HepG2 (cell line): Measurements from ENCODE around the gene CCSER2. TPM values are rescaled to one million over a fixed set of nuclear protein-coding genes. Genes with fewer than 3 reads are reported as not detected.

Experiments
- ATAC-seq: fragments of 200-7000 bp; cut with Tn5 transposase; 3 replicates; pipeline ENCODE4 v1.9.1; 2020; ENCODE audit warnings: mild to moderate bottlenecking, moderate library complexity
- BruUV-seq: library from RNA; stranded (reverse); fragments of 400-500 nt; replicated peaks from 2 replicates; lab custom pipeline; 2021; lab: Mats Ljungman, UMichigan
- CTCF ChIA-PET: fragments of 300-600 bp; formaldehyde crosslinking; extraction: SDS; loops from one replicate; lab custom pipeline; 2021; ENCODE audit warnings: low total read pairs, inconsistent platforms, low intra/inter-chr PET ratio; lab: Yijun Ruan, JAX
- POLR2A ChIA-PET: fragments of 350-600 bp; sonication (Branson Sonifier 250); formaldehyde crosslinking; loops from one replicate; lab custom pipeline; 2020; ENCODE audit warnings: antibody characterized with exemption, inconsistent platforms; lab: Yijun Ruan, JAX
- DNase-seq: peaks from one replicate; pipeline ENCODE4 v3.0.0-alpha.2; 2015; ENCODE audit warnings: low spot score
- FAIRE-seq: peaks from 3 replicates; lab custom pipeline; 2011; peaks lifted over from hg19 to GRCh38; lab: Jason Lieb, UNC
- H2AFZ ChIP-seq: one replicate; pipeline ENCODE4 v1.6.1; 2011; ENCODE audit warnings: low read length, inconsistent platforms
- H3K27ac ChIP-seq: fragments of 300-600 bp; 3 replicates; pipeline ENCODE4 v1.8.0; 2011; ENCODE audit warnings: mixed run types, mild to moderate bottlenecking, mixed read lengths, low read length, inconsistent platforms; ENCODE audit not compliant: insufficient read depth; ENCODE audit errors: extremely low read length
- H3K27me3 ChIP-seq, 2 experiments: fragments of 200-600 bp in 1 of 2; 2 replicates in 1 of 2; 3 replicates in 1 of 2; pipeline versions ENCODE4 v1.6.0 to v1.8.0; 2011; ENCODE audit warnings: low read length in 2 of 2, mild to moderate bottlenecking in 2 of 2, moderate library complexity in 2 of 2, inconsistent platforms in 1 of 2; ENCODE audit not compliant: insufficient read depth in 2 of 2, control insufficient read depth in 1 of 2
- H3K36me3 ChIP-seq, 2 experiments: fragments of 200-600 bp in 1 of 2; replicated peaks in 1 of 2; 2 replicates in 1 of 2; 3 replicates in 1 of 2; pipeline versions ENCODE4 v1.5.1 to v1.8.0; 2011; ENCODE audit warnings: low read length in 2 of 2, inconsistent platforms in 1 of 2; ENCODE audit not compliant: insufficient read depth in 2 of 2, control insufficient read depth in 1 of 2
- H3K4me1 ChIP-seq: 2 replicates; pipeline ENCODE4 v1.5.1; 2012; ENCODE audit warnings: low read length, inconsistent platforms; ENCODE audit not compliant: insufficient read depth
- H3K4me2 ChIP-seq: 2 replicates; pipeline ENCODE4 v1.6.0; 2011; ENCODE audit warnings: low read depth, low read length, inconsistent platforms
- H3K4me3 ChIP-seq, 3 experiments: fragments of 200-600 bp in 1 of 3; sonication (generic), shearing (Covaris generic) in 1 of 3; replicated peaks in 1 of 3; 2 replicates each; pipeline ENCODE4 v1.5.1; 2011 to 2016; ENCODE audit warnings: low read length in 3 of 3, inconsistent platforms in 2 of 3, low read depth in 2 of 3, mild to moderate bottlenecking in 2 of 3, control low read depth in 1 of 3, mixed read lengths in 1 of 3; ENCODE audit not compliant: insufficient read depth in 1 of 3
- H3K79me2 ChIP-seq: one replicate; pipeline ENCODE4 v1.6.1; 2011; ENCODE audit warnings: low read length, inconsistent platforms; ENCODE audit not compliant: insufficient read depth
- H3K9ac ChIP-seq: 2 replicates; pipeline ENCODE4 v1.6.0; 2011; ENCODE audit warnings: mild to moderate bottlenecking, low read depth, low read length, inconsistent platforms; ENCODE audit not compliant: insufficient read depth
- H3K9me3 ChIP-seq: 2 replicates; pipeline ENCODE4 v1.5.1; 2012; ENCODE audit warnings: mild to moderate bottlenecking, low read length
- H4K20me1 ChIP-seq: 2 replicates; pipeline ENCODE4 v1.6.0; 2011; ENCODE audit warnings: inconsistent platforms, mild to moderate bottlenecking, low read length, moderate library complexity; ENCODE audit not compliant: insufficient read depth
- KDM2A ChIP-seq: sonication (generic); formaldehyde crosslinking; IDR thresholded peaks from 2 replicates; pipeline ENCODE4 v1.4.0; 2020; ENCODE audit warnings: low read depth, missing genetic modification reagents, borderline replicate concordance
- NFKB2 ChIP-seq: sonication (generic); formaldehyde crosslinking; IDR thresholded peaks from 2 replicates; pipeline ENCODE4 v1.4.0; 2020; ENCODE audit warnings: missing genetic modification reagents, borderline replicate concordance
- THYN1 ChIP-seq: sonication (generic); formaldehyde crosslinking; IDR thresholded peaks from 2 replicates; pipeline ENCODE4 v1.8.1; 2023; ENCODE audit warnings: low read depth, mild to moderate bottlenecking, moderate library complexity, missing genetic modification reagents, borderline replicate concordance
- ZC3H4 ChIP-seq: sonication (generic); formaldehyde crosslinking; IDR thresholded peaks from 2 replicates; pipeline ENCODE4 v1.4.0; 2020; ENCODE audit warnings: missing genetic modification reagents, borderline replicate concordance
- ZFY ChIP-seq: sonication (generic); formaldehyde crosslinking; IDR thresholded peaks from 2 replicates; pipeline ENCODE4 v1.4.0; 2020; ENCODE audit warnings: missing genetic modification reagents
- ZNF24 ChIP-seq: fragments of 450-650 bp; IDR thresholded peaks from 2 replicates; pipeline ENCODE4 v1.6.1; 2017; ENCODE audit warnings: antibody characterized with exemption, mild to moderate bottlenecking
- ZNF619 ChIP-seq: sonication (generic); formaldehyde crosslinking; IDR thresholded peaks from 2 replicates; pipeline ENCODE4 v1.4.0; 2020; ENCODE audit warnings: mild to moderate bottlenecking, missing genetic modification reagents
- ZNF790 ChIP-seq: sonication (generic); formaldehyde crosslinking; IDR thresholded peaks from 2 replicates; pipeline ENCODE4 v1.8.0; 2022; ENCODE audit warnings: missing genetic modification reagents, mild to moderate bottlenecking, borderline replicate concordance
- WGBS: methylation state at CpG from one replicate; pipeline ENCODE4 v1.1.6; 2017; ENCODE audit warnings: low lambda C conversion rate; 5-methylcytosine and 5-hydroxymethylcytosine counted together
- in situ Hi-C: cut with HindIII; loops from 2 replicates; pipeline ENCODE4 v1.10.0; 2017; ENCODE audit warnings: low pct_unique_long_range_greater_than_20kb; ENCODE audit not compliant: extremely low pct_ligation_motif_present
- intact Hi-C: fragments of 100-400 bp; cut with micrococcal nuclease; formaldehyde crosslinking; loops from one replicate; pipeline ENCODE4 v1.10.0; 2022; ENCODE audit not compliant: unreplicated experiment
- polyA plus RNA-seq, 8 experiments: library from polyadenylated mRNA; depleted of rRNA in 3 of 8; stranded (reverse) in 7 of 8; unstranded in 1 of 8; fragments of >200 nt; fragmentation: Illumina TruSeq in 4 of 8; extraction: Trizol in 4 of 8; gene quantifications; 2 replicates each; pipeline versions ENCODE4 v1.2.1 to v1.2.3, GENCODE V29; 2011 to 2016; ENCODE audit warnings: low read depth in 4 of 8, missing spikeins in 1 of 8, mixed read lengths in 1 of 8; ENCODE audit not compliant: insufficient read depth in 1 of 8
- total RNA-seq, 5 experiments: library from RNA; depleted of rRNA; stranded (reverse); fragments of >200 nt; fragmentation: Illumina TruSeq; extraction: Trizol; gene quantifications; 2 replicates each; pipeline ENCODE4 v1.2.3, GENCODE V29; 2016; ENCODE audit warnings: low read depth in 1 of 5
- TF ChIP-seq, protein P1 (sequence below): sonication (generic); formaldehyde crosslinking; IDR thresholded peaks from 2 replicates; pipeline ENCODE4 v1.5.0; 2020; ENCODE audit warnings: mild to moderate bottlenecking, missing genetic modification reagents, moderate library complexity
- TF ChIP-seq, protein P2 (sequence below): sonication (generic); formaldehyde crosslinking; conservative IDR thresholded peaks from 2 replicates; pipeline ENCODE4 v1.4.0; 2020; ENCODE audit warnings: mild to moderate bottlenecking, missing genetic modification reagents, moderate library complexity
- TF ChIP-seq, protein P3 (sequence below): sonication (generic); formaldehyde crosslinking; IDR thresholded peaks from 2 replicates; pipeline ENCODE4 v1.4.0; 2020; ENCODE audit warnings: mild to moderate bottlenecking, missing genetic modification reagents

Gene CCSER2
- total and polyA plus RNA-seq, 2 of the 13 experiments (the other 11 are each of a cell fraction or from before 2014, with no cell fraction given), result 13.3 to 17.2 TPM

DNA sequence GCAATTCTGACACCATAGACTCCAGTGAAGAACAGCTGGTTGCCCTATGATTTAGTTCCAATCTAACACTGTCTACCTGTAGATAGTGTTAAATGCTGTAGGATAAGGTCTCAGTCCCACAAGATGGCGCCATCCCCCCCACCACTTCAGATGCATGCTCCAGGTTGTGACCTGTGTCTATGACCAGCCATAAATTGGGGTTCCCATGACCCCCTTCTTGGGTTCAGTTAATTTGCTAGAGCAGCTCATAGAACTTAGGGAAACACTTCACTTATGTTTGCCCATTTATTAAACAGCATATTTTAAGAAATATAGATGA, 13.1 kb downstream of the CCSER2 start:
- H3K79me2 ChIP-seq, result peaks cover 38% of the 10 kb centered on the region
- TF ChIP-seq, protein P1, sequence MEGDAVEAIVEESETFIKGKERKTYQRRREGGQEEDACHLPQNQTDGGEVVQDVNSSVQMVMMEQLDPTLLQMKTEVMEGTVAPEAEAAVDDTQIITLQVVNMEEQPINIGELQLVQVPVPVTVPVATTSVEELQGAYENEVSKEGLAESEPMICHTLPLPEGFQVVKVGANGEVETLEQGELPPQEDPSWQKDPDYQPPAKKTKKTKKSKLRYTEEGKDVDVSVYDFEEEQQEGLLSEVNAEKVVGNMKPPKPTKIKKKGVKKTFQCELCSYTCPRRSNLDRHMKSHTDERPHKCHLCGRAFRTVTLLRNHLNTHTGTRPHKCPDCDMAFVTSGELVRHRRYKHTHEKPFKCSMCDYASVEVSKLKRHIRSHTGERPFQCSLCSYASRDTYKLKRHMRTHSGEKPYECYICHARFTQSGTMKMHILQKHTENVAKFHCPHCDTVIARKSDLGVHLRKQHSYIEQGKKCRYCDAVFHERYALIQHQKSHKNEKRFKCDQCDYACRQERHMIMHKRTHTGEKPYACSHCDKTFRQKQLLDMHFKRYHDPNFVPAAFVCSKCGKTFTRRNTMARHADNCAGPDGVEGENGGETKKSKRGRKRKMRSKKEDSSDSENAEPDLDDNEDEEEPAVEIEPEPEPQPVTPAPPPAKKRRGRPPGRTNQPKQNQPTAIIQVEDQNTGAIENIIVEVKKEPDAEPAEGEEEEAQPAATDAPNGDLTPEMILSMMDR, result peak; percentile 40; the same call in 1 of the 2 replicates
- TF ChIP-seq KDM2A (CRISPR knock-in tag), result no peak
- no peak overlapping the region for H3K27ac ChIP-seq
- CTCF ChIA-PET, result no interaction called here
- no peaks in the 10 kb centered on the region; the same call in 1 of the 2 replicates for H4K20me1 ChIP-seq
- H2AFZ ChIP-seq, result no peak overlapping the region
- H3K9ac ChIP-seq, result no peak overlapping the region
- no peaks in the 10 kb centered on the region for H3K4me1 ChIP-seq
- no peaks in the 10 kb centered on the region; a peak in 1 of 5 replicates for H3K36me3 ChIP-seq
- H3K4me2 ChIP-seq, result no peak overlapping the region
- H3K4me3 ChIP-seq, result no peak overlapping the region
- peak; percentile 53 for ATAC-seq
- POLR2A ChIA-PET, result no interaction called here
- H3K27me3 ChIP-seq, result no peaks in the 10 kb centered on the region
- BruUV-seq, result no TSS peak
- in situ Hi-C loops (no loop called here), intact Hi-C loops (no loop called here)
- WGBS, result 100% methylated on average over 1 of the region's 1 CpG
- no peak for FAIRE-seq
- no peaks in the 10 kb centered on the region for H3K9me3 ChIP-seq
- DNase-seq, result no peak

DNA sequence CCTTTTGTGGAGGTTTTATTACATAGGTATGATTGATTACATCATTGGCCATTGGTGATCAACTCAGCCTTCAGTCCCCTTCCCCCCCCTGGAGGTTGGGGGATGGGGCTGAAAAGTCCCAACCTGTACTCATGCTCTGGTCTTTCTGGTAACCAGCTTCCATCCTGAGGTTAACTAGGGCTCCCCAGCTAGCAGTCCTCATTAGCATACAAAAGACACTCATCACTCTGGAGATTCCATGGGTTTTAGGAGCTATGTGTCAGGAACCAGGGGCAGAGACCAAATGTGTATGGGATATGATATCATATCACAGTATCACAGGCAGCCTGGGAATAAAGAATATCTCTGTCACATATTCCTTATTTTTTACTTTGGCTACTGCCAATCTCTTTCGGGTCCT, 13.6 kb downstream of the CCSER2 start:
- DNase-seq, result no peak
- ATAC-seq, result no peak
- Histone ChIP-seq H2AFZ (no peak overlapping the region), H3K36me3 (no peaks in the 10 kb centered on the region; a peak in 1 of 5 replicates), H3K9ac (no peak overlapping the region), H3K9me3 (no peaks in the 10 kb centered on the region), H3K4me2 (no peak overlapping the region), H3K4me3 (no peak overlapping the region), H3K27ac (no peak overlapping the region), H3K27me3 (no peaks in the 10 kb centered on the region), H3K79me2 (peaks cover 36% of the 10 kb centered on the region), H4K20me1 (no peaks in the 10 kb centered on the region; the same call in 1 of the 2 replicates), H3K4me1 (no peaks in the 10 kb centered on the region)
- FAIRE-seq, result no peak
- 97% methylated on average over 1 of the region's 1 CpG for WGBS
- in situ Hi-C loops, result no loop called here
- ChIA-PET CTCF (no interaction called here), POLR2A (no interaction called here)
- no TSS peak for BruUV-seq
- intact Hi-C loops, result no loop called here
- TF ChIP-seq ZNF790 (no peak), THYN1 (CRISPR knock-in tag) (no peak), NFKB2 (CRISPR knock-in tag) (no peak), ZC3H4 (CRISPR knock-in tag) (no peak), ZNF24 (no peak), ZFY (CRISPR knock-in tag) (no peak), ZNF619 (CRISPR knock-in tag) (no peak)
- TF ChIP-seq, protein P2, sequence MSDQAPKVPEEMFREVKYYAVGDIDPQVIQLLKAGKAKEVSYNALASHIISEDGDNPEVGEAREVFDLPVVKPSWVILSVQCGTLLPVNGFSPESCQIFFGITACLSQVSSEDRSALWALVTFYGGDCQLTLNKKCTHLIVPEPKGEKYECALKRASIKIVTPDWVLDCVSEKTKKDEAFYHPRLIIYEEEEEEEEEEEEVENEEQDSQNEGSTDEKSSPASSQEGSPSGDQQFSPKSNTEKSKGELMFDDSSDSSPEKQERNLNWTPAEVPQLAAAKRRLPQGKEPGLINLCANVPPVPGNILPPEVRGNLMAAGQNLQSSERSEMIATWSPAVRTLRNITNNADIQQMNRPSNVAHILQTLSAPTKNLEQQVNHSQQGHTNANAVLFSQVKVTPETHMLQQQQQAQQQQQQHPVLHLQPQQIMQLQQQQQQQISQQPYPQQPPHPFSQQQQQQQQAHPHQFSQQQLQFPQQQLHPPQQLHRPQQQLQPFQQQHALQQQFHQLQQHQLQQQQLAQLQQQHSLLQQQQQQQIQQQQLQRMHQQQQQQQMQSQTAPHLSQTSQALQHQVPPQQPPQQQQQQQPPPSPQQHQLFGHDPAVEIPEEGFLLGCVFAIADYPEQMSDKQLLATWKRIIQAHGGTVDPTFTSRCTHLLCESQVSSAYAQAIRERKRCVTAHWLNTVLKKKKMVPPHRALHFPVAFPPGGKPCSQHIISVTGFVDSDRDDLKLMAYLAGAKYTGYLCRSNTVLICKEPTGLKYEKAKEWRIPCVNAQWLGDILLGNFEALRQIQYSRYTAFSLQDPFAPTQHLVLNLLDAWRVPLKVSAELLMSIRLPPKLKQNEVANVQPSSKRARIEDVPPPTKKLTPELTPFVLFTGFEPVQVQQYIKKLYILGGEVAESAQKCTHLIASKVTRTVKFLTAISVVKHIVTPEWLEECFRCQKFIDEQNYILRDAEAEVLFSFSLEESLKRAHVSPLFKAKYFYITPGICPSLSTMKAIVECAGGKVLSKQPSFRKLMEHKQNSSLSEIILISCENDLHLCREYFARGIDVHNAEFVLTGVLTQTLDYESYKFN (CRISPR knock-in tag), result no peak
- TF ChIP-seq, protein P3, sequence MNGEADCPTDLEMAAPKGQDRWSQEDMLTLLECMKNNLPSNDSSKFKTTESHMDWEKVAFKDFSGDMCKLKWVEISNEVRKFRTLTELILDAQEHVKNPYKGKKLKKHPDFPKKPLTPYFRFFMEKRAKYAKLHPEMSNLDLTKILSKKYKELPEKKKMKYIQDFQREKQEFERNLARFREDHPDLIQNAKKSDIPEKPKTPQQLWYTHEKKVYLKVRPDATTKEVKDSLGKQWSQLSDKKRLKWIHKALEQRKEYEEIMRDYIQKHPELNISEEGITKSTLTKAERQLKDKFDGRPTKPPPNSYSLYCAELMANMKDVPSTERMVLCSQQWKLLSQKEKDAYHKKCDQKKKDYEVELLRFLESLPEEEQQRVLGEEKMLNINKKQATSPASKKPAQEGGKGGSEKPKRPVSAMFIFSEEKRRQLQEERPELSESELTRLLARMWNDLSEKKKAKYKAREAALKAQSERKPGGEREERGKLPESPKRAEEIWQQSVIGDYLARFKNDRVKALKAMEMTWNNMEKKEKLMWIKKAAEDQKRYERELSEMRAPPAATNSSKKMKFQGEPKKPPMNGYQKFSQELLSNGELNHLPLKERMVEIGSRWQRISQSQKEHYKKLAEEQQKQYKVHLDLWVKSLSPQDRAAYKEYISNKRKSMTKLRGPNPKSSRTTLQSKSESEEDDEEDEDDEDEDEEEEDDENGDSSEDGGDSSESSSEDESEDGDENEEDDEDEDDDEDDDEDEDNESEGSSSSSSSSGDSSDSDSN (CRISPR knock-in tag), result no peak
